ENCODE results near the gene VEGFC.

The VEGFC gene

DNA sequence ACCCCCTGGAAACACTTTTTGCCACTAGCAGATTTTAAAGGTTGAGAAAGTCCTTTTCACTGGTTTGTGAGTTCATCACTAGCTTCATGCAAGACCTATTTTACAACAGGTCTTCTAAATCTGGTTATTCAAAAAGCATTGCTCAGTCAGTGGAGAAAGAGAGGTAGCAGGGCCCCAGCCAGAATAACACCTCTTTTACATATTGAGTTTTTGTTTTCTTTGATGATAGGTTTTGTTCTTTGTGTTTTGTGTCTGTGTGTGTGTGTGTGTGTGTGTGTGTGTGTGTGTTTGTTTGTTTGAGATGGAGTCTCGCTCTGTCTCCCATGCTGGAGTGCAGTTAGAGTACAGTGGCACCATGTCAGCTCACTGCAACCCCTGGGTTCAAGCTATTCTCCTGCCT, 2.7 kb upstream of the VEGFC start:
- DNase-seq = no peak

DNA sequence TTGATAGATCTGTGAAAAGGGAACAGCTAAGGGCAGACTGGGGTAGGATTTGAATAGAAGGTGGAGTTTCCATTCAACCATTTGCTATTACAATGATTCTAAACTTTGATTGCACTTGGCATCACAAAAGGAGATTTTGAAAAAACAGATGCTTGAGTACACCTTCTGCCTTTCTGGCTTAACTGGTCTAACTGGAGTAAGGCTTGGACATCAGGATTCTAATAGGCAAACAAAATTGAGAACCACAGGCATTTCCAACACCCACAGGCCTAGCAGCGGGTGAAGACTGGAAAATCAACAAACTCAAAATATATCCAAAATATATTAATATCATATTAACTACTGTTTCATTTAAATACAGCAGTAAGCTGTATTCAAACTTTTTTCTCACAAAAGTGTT, 1.9 kb upstream of the VEGFC start:
- no peak for DNase-seq

DNA sequence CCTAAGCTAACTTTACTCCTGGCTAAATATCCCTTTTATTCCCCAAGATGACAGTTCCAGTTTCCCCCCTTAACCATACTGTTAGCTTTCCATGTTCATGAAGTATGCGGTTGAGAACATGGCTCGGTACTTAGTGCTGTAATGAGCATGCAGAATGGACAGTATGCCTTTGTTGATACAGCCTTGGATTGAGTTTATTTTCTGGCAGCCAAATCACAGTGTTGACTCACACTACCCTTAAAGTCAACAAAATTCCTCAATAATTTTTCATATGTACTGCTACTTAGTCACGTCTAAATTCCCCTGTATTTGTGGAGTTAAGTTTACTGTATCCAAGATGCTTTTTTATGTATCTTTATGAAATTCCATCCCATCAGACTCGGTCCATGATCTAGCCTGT, 1.4 kb upstream of the VEGFC start:
- DNase-seq = no peak

DNA sequence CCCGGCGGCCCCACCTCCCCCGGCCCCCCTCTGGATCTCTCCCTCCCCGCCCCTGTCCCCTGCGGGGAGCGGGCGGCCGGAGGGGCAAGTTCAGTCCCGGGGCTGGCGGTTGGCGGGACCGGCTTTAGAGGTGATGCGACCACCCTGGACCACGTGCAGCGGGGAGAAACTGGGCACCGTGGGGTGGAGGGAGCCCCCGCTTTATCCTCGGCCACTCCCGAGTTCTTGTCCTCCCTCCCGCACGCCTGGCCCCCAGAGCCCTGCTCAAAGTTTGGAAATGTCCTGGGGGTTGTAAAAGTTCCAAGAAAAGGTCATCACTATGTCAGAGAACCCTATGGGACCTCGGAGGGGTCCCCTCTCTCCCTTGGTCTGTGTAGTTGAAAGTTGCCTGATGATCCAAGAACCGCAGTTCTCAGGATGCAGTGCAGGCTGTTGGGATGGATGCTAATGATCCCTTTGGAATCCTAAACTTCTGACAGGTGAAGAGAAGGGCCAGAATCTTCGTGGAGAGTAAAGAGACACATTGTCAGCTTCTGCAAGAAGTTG, 411 bp upstream of the VEGFC start:
- no peak for DNase-seq

DNA sequence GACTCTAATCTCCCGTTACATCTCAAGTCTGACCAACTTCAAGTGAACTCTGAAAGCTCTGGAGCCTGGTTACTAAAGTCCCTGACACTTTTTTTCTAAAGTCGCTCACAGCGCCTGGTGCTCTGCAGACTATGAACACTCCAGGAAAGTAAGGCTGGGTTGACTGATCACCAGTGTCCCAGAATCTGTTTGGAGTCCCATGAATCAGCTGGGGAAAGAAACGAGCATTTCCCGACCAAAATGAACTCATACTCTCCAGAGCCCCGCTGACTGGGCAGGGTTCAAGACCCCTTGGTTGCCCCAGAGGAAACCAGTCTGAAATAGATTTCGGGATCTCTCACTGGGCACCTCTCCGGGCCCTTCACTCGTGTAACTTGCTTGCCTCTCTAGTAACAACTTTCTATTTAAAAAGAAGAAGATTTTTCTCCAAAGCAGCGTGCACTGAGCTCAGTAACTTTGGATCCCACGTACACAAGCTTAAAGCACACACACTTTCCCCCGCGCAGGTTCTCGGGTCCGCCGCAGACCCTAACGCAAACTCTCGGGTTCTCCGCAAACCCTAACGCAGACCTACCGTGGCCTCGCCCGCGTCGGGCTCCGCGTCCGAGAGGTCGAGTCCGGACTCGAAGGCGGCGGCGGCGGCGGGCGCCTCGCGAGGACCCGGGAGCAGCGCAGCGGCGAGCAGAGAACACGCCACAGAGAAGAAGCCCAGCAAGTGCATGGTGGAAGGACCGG, 964 bp downstream of the VEGFC start:
- DNase-seq = no peak

DNA sequence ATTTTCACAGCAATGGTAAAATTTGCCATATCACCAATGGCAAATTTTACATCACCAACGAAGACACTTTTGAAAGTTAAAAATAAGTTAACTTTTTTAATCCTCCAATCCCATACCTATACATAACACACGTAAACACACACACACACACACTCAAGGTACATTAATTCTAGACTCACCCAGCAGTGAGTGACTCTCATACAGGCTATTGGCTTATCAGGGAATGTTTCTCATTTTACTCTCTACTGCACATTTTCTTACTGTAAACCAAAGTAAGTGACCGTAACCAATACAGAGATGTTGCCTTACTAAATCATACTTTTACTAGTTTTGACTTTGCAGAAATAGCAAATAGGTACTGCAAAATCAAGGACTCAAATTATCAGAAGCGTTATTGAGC, 2.3 kb downstream of the VEGFC start:
- DNase-seq = no peak

DNA sequence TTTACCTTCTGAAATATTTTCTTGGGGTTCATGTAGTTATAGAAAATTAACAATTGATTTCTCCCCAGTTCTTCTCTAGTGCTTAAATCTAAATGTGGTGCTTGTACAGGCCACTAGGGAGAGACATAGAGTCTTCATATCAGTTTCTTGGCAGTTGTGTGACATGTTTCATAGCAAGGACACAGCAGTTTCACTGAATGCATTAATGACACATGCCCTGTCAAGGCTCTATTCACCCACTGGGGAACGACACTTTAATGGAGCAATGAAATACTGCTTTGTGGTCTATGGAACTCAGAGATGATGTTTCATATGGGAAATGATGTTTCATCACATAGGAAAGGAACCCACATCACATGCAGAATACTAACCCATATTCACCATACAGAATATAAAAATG, 2.8 kb downstream of the VEGFC start:
- peak; percentile 18 to 57 for DNase-seq

DNA sequence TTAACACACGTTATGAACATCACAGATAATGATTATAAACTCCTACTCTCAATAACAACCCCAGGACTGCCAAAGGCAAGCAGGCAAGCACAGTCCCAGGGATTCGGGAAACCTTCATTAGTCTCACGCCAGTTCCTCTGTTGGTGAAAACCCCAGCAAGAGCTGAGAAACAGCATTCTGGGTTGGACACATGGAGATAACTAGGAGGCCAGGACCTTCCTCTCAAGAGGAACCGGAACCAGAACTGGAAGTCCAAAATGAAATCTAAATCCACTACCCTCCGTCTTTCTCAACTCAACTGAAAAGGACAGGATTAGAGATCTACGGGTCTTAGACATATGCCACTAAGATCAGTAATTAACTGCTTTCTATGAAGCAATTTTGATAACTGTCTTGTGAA, 3.8 kb downstream of the VEGFC start:
- DNase-seq = no peak

DNA sequence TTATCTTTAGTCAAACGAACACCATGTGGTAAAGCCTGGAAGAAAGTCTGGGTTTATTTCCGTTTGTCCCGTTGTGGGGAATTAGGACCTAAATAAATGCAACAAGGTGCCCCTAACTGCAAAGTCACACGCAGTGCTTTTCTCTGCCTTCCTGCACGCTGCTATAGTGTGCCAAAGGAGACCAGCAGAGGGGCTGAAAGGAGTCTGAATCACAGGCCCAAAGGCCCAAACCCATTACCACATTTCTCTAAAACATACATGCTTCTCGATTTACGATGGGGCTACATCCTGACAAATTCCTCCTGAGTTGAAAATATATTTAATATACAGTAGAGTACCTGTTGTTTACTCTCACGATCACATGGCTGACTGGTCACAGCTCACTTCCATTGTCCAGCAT, 4.5 kb downstream of the VEGFC start:
- no peak for DNase-seq

DNA sequence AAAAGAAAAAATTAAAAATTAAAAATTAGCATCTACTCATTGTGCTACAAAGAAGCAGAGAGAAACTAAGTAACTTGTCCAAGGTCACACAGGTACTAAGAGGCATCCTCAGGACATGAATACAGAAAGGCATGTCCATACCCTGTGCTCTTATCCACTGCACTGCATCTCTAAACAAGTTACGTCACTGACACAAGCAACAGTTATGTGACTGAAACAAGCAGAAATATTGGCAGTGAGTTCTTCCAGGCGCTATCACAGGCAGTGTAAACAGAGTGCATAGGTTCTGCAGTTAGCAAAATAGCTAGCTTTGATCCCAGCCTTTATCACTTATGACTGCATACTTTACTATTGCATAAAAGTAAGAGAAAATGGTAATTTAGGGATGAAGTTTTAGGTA, 7.9 kb downstream of the VEGFC start:
- DNase-seq = no peak

DNA sequence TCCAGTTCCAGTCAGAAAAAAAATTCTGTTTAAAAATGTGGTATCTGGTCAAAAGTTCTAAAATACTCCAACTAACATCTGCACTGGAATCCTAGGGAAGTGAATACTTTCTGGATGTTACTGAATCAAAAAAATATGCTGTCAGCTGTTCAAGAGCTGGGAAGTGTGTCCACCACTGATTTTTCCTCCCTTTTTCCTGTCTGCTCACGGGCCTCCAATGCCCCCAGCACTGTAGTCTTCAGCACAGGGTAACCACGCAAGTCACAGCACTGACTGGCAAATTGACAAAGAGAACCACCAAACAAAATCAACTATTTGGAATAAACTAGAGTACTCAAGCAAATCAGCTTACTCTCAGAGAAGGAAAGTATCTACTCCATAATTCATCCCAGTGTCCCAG, 9.9 kb downstream of the VEGFC start:
- DNase-seq = no peak

DNA sequence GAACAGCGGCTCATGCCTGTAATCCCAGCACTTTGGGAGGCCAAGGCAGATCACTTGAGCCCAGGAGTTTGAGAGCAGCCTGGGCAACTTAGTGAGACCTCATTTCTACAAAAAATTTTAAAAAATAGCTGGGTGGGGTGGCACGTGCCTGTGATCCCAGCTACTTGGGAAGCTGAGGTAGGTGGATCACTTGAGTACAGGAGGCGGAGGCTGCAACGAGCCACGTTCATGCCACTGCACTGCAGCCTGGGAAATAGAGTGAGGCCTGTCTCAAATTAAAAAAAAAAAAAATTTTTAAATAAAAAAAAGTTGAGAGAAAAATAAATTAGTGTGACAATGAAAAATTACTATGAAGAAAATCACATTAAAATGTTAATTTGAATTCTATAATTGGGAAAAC, 10.5 kb downstream of the VEGFC start:
- no peak for DNase-seq

DNA sequence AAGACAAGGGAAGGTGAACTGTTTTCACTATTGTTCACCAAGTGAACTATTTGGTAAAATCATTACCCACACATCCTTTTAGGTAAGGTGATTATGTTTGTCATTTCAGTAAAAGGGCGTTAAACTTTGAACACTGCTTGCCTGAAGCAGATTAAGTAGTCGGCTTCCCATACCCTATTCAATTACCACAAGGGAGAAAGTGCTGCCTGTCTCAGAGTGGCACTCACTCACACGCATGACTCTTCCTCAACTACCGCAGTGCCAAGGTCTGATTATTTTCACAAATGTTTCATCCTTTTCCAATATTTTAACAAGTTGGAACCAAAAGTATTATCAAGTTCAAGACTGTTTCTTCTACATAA, 11.0 kb downstream of the VEGFC start:
- no peak for DNase-seq

DNA sequence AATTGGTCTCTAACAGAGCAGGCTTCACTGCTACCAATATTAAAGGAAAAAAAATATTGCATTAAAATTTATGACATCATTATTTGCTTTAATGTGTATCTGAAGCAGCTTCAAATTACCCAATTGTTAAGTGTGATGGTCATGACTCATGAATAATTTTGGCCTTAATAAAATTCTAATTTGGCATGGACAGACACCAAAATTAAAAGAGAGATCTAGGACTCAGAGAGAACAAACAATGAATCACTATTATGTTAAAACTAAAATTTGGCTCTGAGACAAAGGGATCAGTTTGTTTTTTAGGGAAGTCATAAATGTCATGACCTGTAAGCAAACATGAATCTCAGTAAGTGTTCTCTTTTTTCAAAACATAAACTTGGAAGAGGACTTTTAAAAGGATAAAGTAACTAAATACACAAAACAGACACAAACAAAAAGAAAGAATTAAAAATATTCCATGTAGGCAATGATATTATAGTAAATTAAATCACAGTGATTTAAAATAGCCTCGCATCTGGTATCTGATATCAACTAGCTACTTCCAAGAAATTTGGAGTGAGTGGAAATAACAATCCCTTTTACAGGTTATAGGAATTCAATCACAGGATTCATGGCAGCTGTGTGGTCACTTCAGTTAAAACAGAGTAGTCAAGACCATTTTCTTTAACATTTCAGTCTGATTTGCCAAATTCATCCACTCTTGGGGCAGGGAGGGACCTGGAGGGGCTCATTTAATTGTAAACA, 11.6 kb downstream of the VEGFC start:
- no peak for DNase-seq

DNA sequence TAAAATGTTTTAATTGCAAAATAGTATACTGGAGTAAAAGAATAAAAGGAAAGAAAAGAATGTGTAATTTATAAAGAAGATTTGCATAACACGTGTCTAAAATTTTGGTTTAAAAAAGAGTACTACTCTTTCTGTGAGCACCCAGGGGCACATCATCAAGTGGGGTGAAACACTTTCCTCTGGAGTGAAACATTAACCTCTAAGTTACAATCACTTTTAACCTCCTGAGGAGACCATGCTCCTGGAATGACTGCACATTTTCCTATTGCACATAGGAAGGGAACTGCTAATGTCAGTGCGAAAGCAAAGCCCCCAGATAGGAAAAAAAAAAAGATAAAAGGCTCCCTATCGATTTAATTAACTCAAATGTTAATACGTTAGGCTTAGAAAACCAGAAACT, 13.3 kb downstream of the VEGFC start:
- DNase-seq = no peak

DNA sequence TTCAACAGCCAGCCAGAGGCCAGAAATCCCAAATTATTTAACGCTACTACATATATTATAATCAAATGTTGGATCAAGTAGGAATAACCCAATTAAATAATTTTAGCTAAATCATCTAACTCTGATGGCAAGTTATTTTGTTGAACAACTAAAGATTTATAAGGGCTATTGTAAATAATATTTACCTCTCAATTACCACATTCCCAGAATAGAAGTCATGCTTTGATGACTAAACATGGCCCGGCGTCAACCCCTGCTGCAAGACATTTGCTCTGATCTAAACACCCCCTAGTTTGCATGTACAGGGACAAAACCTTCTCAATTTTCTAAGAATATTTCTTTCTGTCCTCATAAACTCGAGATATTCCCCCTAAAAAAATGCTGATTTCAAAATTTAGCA, 14.2 kb downstream of the VEGFC start:
- DNase-seq = no peak

DNA sequence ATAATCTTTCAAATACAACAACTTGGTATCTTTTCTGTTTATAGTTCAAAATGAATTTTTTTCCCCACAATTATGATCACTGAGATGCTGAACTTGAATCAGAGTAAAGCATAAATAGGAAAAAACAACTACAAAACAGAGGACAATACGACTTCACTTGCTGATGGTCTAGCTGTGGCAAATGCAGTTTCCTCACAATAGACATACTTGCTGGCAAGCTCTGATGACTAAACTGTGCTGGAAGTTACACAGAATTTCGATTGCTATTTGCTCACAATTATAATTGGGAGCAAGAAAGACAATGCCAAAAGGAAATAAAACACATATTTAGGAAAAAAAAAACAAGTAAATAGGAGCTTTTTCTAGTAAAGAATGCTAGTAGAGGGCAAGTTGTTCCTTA, 14.7 kb downstream of the VEGFC start:
- DNase-seq = no peak

DNA sequence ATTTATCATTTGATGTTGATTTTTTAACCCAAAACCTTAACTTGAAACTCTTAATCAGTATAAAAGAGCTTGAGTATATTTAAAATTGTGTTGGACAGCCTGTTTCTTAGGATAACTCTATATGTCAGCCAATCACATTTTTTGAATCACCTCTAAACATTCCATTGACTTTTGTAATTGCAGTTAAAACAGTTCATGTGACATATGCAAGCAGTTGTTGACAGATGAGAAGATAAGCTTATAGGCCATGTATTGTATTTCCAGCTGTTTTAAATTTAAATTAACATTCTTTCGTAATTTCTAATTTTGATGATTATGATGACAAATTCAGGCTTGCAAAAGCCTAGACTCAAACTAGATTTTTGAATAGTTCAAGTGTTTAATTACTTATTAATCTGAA, 17.4 kb downstream of the VEGFC start:
- DNase-seq = no peak

DNA sequence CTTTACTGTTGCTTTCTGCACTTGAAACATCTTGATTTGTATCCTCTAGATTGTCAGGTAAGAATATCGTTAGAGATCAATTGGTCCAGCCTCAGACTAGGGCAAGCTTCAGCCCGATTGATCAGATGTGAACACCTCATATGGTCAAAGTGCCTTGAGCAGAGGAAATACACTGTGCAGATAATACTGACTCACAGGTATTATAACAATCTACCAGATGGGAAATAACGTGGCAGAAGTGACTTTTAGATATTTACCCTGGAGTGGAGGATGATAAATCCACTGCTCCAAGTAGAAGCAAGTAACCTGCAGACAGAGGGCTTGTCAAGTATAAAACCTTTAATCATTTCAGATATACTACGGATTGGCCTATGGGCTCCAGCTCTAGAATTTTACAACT, 17.9 kb downstream of the VEGFC start:
- no peak for DNase-seq

DNA sequence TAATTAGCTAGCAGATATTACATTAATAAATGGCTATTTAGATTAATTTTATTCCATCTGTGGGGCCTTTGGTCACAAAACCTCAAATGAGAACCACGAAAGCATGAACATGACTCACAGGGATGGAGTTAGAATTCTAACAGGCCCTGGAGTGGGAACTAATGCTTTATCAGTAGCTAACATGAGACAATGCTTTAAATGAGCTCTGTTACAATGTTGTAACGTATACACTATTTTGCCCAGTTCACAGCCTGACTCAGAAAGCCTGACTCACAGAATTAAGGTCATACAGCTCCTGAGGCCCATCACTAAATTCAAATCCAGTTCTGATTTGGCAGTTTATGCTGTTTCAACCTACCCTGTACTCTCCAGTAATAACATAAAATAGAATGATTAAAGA, 23.2 kb downstream of the VEGFC start:
- DNase-seq = no peak

DNA sequence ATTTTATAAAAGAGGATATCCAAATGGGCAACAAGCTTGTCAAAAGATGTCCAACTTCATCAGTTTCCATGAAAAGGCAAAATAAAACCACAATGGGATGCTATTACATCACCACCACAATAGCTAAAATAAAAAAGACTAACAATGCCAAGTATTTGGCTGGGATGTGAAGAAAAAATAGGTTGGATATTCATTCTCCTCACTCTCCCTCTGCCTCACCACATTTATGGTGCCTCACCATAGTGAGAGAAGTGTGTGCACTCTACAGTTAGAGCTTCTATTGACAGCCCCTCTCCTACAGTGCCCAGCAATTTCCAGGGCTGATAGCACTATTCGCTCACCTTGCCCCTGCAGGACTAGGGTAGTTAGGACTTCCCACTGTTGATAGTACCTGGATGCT, 25.5 kb downstream of the VEGFC start:
- DNase-seq = no peak

DNA sequence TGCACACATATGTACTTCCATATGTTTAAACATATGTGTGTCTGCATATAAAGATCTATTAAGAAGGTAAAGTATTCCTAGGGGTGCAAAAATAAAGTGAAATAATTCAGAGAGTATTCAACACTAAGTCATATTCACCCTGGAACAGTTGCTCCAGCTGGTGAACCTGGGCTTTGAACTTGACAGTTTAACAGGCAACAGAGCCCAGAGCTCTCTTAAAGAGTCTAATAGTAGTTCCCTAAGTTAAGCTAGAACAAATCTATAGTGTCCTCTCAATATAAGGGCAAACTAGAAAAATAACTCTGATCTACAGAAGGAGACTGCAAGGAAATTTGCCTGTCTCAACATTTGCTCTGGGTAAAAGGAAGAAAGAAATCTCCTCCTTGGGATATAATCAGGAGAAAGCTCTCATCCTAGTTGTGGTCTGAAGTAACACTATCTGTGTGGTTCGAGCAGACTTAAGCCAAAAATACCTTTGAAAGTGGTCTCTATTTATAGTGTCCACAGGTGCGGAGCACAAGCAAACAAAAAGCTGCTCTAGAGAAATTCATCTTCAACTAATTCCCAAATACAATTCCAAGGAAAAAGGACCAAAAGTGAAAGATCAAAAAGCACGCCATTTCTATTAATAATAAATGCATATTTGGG, 29.9 kb downstream of the VEGFC start:
- no peak for DNase-seq

DNA sequence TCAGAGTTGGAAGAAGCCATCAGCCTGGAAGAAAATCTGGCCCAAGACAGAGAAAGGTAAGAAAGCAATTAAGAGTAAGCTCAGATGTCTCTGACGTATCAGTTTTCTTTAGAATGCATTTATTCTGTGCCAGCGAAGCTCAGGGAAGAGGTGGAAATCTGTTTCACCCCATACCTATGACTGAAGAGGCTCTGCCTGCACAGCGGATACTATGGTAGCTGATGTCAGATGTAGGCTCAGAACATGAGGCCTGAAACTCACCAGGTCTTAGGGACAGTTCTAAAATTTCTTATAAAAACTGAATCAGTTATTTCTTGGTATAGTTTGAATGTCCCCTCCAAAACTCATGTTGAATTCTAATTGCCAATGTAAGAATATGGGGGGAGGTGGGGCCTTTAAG, 30.9 kb downstream of the VEGFC start:
- DNase-seq = no peak

DNA sequence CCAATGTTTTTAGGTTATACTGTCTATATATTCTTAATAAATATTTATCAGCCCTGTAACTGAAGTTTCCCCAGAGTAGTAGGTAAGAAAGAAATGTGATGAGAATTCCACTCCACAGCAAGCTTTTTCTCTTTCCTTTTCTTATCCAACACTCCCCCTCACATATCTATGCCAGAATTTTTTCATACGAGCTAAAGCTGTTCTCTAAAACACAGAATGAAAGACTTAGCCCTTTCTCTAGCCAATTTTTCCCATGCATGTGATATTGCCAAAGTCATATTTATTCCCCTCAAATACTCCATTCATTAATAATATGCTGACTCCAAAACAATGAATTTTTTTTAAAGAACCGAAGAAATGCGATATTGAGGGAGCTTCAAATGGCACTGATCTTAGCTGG, 32.3 kb downstream of the VEGFC start:
- DNase-seq = no peak
